ENCODE results near the gene GBP5.
A peak's percentile ranks its signal among the peaks of the same experiment; 100 is the strongest.
"Not testable (repeated sequence)": the region's sequence is repeated elsewhere in the genome, so short reads cannot be mapped to it uniquely, and the experiment has no call there.

GBP5 gene

DNA sequence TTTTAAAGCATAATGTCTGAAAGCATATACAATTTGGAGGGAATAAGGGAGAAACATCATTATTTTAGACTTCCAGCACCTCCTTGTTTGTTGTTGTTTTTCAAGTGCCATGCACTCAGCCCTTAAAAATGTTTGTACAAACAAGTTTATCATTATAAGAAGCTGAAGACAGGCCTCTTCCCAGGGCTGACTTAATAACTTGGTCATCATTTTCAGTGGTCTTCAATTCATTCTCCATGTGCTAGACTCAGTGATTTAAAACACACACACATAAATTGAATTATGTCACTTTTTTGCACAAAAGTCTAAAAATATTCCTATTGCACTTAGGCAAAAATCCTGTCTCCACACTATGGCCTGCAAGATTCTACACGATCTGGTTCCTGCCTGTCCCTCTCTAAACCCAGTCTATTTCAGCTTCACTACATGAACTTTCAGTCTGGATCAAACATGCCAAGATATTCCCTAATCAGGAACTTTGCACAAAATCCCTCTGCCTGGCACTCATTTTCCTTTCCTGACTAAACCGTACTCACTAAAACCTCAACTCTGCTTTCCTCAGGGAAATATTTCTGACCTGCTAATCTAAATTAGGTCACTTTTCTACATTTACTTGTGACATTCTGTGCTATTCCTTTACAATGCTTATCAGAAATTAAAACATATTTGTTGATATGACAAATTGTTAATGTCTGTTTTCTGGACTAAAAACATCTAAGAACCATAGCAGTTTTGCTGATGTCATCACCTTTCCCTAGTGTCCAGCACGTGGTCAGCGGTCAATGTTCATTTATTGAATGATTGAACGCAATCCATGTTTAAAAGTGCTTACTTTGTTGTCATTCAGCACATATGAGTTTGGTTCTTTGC, 14.8 kb upstream of the GBP5 start:
- 72% methylated on average over 5 of the region's 5 CpGs for WGBS
- no peak overlapping the region for H4K91ac ChIP-seq (ENCODE audit: low read length)
- H2BK15ac ChIP-seq (ENCODE audit: low read depth, poor library complexity, severe bottlenecking), result no peak overlapping the region
- H3K36me3 ChIP-seq (ENCODE audit: control insufficient read depth in 1 of 2, insufficient read depth in 2 of 2, low read depth in 1 of 2, low read length in 2 of 2), result no peaks in the 10 kb centered on the region
- H3K9ac ChIP-seq (ENCODE audit: low read length), result no peak overlapping the region
- H2BK12ac ChIP-seq (ENCODE audit: low read length in 2 of 2), result no peak overlapping the region
- no peak overlapping the region for H3K23ac ChIP-seq (ENCODE audit: low read length in 2 of 2)
- no peak overlapping the region for H3K14ac ChIP-seq (ENCODE audit: low read length in 2 of 2)
- H2AK5ac ChIP-seq (ENCODE audit: low read length, severe bottlenecking), result no peak overlapping the region
- H3K79me1 ChIP-seq (replicated peaks; ENCODE audit: low read length, poor library complexity, severe bottlenecking), result no peaks in the 10 kb centered on the region
- no peak overlapping the region for H3K4ac ChIP-seq (ENCODE audit: low read depth in 1 of 2, low read length in 2 of 2)
- H3K18ac ChIP-seq (ENCODE audit: low read depth in 1 of 2, low read length in 2 of 2), result no peak overlapping the region
- no peak overlapping the region for H2AFZ ChIP-seq (ENCODE audit: low read depth, low read length)
- no peaks in the 10 kb centered on the region for H3K4me1 ChIP-seq (ENCODE audit: control insufficient read depth, insufficient read depth, low read depth, low read length)
- H4K8ac ChIP-seq (ENCODE audit: low read length), result no peak overlapping the region
- no peak overlapping the region for H2BK5ac ChIP-seq (ENCODE audit: low read depth, low read length, poor library complexity, severe bottlenecking)
- no peaks in the 10 kb centered on the region for H3K27me3 ChIP-seq (ENCODE audit: control insufficient read depth in 1 of 2, insufficient read depth in 1 of 2, low read length in 2 of 2)
- no peak overlapping the region for H3K4me2 ChIP-seq (ENCODE audit: low read length, poor library complexity, severe bottlenecking)
- no peak overlapping the region for H3K27ac ChIP-seq (ENCODE audit: low read length, poor library complexity, severe bottlenecking)
- no peak overlapping the region for H2BK120ac ChIP-seq (ENCODE audit: low read depth, low read length)
- H3K9me3 ChIP-seq (ENCODE audit: control insufficient read depth, low read length), result no peaks in the 10 kb centered on the region
- no peak overlapping the region for H3K4me3 ChIP-seq (ENCODE audit: insufficient read depth in 1 of 2, low read depth in 1 of 2, low read length in 2 of 2)
- no peak for DNase-seq

DNA sequence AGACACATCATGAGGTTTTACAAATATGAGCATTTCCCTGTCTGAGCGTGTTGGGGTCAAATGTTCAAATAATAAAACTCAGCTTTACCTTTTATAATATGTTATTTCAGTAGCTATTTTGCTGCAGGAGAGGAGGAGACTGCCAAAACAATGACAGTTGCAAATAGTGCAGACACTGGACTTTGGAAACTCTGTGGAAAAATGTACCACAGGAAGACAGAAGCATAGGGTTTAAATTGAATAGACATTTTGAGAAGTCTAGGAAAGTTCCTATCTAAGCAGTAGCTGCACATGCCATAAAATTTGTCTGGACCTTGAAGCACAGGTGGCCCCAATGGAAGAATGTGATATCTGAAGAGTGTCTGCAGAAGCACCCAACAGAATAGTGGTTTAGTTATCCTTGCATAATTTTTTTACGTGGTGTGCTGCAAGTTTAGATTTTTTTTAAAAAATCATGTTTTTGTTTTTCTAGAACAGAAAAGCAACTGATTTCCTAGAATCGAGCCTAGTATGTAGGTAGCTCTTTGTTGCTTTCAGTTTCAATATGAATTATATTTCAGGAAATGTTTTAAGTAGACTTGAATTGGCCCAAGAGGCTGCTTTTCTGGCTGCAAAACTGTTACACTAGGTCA, 14.0 kb upstream of the GBP5 start:
- Histone ChIP-seq H2BK120ac (ENCODE audit: low read depth, low read length) (no peak overlapping the region), H3K18ac (ENCODE audit: low read depth in 1 of 2, low read length in 2 of 2) (no peak overlapping the region), H3K27ac (ENCODE audit: low read length, poor library complexity, severe bottlenecking) (no peak overlapping the region), H2BK15ac (ENCODE audit: low read depth, poor library complexity, severe bottlenecking) (no peak overlapping the region), H3K36me3 (ENCODE audit: control insufficient read depth in 1 of 2, insufficient read depth in 2 of 2, low read depth in 1 of 2, low read length in 2 of 2) (no peaks in the 10 kb centered on the region), H3K27me3 (ENCODE audit: control insufficient read depth in 1 of 2, insufficient read depth in 1 of 2, low read length in 2 of 2) (no peaks in the 10 kb centered on the region), H3K4me1 (ENCODE audit: control insufficient read depth, insufficient read depth, low read depth, low read length) (no peaks in the 10 kb centered on the region), H3K4me2 (ENCODE audit: low read length, poor library complexity, severe bottlenecking) (no peak overlapping the region), H3K9ac (ENCODE audit: low read length) (no peak overlapping the region), H4K8ac (ENCODE audit: low read length) (no peak overlapping the region), H2BK12ac (ENCODE audit: low read length in 2 of 2) (no peak overlapping the region), H3K4me3 (ENCODE audit: insufficient read depth in 1 of 2, low read depth in 1 of 2, low read length in 2 of 2) (peak overlapping the region in 1 of 2 experiments; percentile 4), H2BK5ac (ENCODE audit: low read depth, low read length, poor library complexity, severe bottlenecking) (no peak overlapping the region), H3K14ac (ENCODE audit: low read length in 2 of 2) (no peak overlapping the region), H2AK5ac (ENCODE audit: low read length, severe bottlenecking) (no peak overlapping the region), H3K23ac (ENCODE audit: low read length in 2 of 2) (no peak overlapping the region), H2AFZ (ENCODE audit: low read depth, low read length) (no peak overlapping the region), H4K91ac (ENCODE audit: low read length) (no peak overlapping the region), H3K4ac (ENCODE audit: low read depth in 1 of 2, low read length in 2 of 2) (no peak overlapping the region), H3K79me1 (replicated peaks; ENCODE audit: low read length, poor library complexity, severe bottlenecking) (no peaks in the 10 kb centered on the region), H3K9me3 (ENCODE audit: control insufficient read depth, low read length) (no peaks in the 10 kb centered on the region)
- no peak for DNase-seq
- 88% methylated on average over 2 of the region's 3 CpGs for WGBS

DNA sequence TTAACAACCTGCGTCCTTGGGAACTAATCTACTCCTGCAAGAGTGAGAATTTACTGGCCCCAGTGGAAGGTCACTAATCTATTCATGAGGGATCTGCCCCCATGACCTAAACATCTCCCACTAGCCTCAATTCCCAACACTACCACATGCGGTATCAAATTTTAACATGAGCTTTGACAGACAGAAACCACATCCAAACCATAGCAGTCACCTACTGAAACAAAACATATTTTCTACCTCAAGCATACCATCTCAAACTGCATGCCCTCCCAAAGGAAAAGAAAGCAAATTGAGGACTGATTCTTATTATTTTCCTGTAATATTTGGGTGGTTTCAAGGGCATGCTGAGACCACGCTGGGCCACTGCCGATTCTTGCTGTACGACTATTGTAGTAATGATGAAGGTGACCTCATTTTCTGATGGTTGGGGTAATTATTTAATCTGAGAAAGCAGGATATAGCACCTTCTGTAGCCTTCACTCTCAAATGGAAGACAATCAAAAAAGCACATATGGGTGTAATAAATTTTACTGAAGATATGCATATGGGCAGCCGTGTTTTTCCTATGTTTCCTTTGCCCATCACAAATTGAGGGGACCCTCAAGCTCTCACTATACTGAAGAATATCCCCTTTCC, 13.2 kb upstream of the GBP5 start:
- no peak overlapping the region for H3K23ac ChIP-seq (ENCODE audit: low read length in 2 of 2)

DNA sequence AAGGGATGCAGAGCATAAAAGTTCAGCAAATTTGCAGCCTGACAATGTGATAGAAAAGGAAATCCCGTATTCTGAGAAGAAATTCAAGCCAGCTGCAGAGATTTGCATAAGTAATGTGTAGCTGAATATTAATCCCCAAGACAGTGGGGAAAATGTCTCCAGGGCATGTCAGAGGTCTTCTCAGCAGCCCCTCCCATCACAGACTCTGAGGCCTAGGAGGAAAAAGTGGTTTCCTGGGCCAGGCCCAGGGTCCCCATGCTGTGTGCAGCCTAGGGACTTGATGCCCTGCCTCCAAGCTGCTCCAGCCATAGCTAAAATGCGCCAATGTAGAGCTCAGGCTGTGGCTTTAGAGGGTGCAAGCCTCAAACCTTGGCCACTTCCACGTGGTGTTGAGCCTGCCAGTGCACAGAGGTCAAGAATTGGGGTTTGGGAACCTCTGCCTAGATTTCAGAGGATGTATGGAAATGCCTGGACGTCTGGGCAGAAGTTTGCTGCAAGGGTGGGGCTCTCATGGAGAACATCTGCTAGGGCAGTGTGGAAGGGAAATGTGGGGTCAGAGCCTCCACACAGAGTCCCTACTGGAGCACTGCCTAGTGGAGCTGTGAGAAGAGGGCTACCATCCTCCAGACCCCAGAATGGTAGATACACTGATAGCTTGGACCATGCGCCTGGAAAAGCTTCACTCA, 11.6 kb upstream of the GBP5 start:
- DNase-seq; H2BK12ac ChIP-seq (ENCODE audit: low read length in 2 of 2): not testable (repeated sequence)

More for the DNA sequence above, 13.2 kb upstream of the GBP5 start:
- Histone ChIP-seq H2BK5ac (ENCODE audit: low read depth, low read length, poor library complexity, severe bottlenecking) (no peak overlapping the region), H3K9ac (ENCODE audit: low read length) (no peak overlapping the region), H3K27me3 (ENCODE audit: control insufficient read depth in 1 of 2, insufficient read depth in 1 of 2, low read length in 2 of 2) (no peaks in the 10 kb centered on the region), H2BK15ac (ENCODE audit: low read depth, poor library complexity, severe bottlenecking) (no peak overlapping the region), H2BK120ac (ENCODE audit: low read depth, low read length) (no peak overlapping the region), H2AK5ac (ENCODE audit: low read length, severe bottlenecking) (no peak overlapping the region), H3K79me1 (replicated peaks; ENCODE audit: low read length, poor library complexity, severe bottlenecking) (no peaks in the 10 kb centered on the region), H4K8ac (ENCODE audit: low read length) (no peak overlapping the region), H3K36me3 (ENCODE audit: control insufficient read depth in 1 of 2, insufficient read depth in 2 of 2, low read depth in 1 of 2, low read length in 2 of 2) (no peaks in the 10 kb centered on the region), H3K4ac (ENCODE audit: low read depth in 1 of 2, low read length in 2 of 2) (no peak overlapping the region), H3K4me2 (ENCODE audit: low read length, poor library complexity, severe bottlenecking) (no peak overlapping the region), H3K18ac (ENCODE audit: low read depth in 1 of 2, low read length in 2 of 2) (no peak overlapping the region), H3K4me3 (ENCODE audit: insufficient read depth in 1 of 2, low read depth in 1 of 2, low read length in 2 of 2) (no peak overlapping the region), H3K9me3 (ENCODE audit: control insufficient read depth, low read length) (no peaks in the 10 kb centered on the region), H3K4me1 (ENCODE audit: control insufficient read depth, insufficient read depth, low read depth, low read length) (no peaks in the 10 kb centered on the region), H2BK12ac (ENCODE audit: low read length in 2 of 2) (no peak overlapping the region), H3K27ac (ENCODE audit: low read length, poor library complexity, severe bottlenecking) (no peak overlapping the region), H3K14ac (ENCODE audit: low read length in 2 of 2) (no peak overlapping the region), H4K91ac (ENCODE audit: low read length) (no peak overlapping the region), H2AFZ (ENCODE audit: low read depth, low read length) (no peak overlapping the region)
- 91% methylated on average over 6 of the region's 6 CpGs for WGBS
- no peak for DNase-seq

More for the DNA sequence above, 11.6 kb upstream of the GBP5 start:
- H3K4ac ChIP-seq (ENCODE audit: low read depth in 1 of 2, low read length in 2 of 2); H3K4me1 ChIP-seq (ENCODE audit: control insufficient read depth, insufficient read depth, low read depth, low read length); H2BK15ac ChIP-seq (ENCODE audit: low read depth, poor library complexity, severe bottlenecking); H3K4me2 ChIP-seq (ENCODE audit: low read length, poor library complexity, severe bottlenecking); H3K9me3 ChIP-seq (ENCODE audit: control insufficient read depth, low read length); H2AK5ac ChIP-seq (ENCODE audit: low read length, severe bottlenecking); H3K14ac ChIP-seq (ENCODE audit: low read length in 2 of 2); H3K9ac ChIP-seq (ENCODE audit: low read length); H2BK120ac ChIP-seq (ENCODE audit: low read depth, low read length); H3K23ac ChIP-seq (ENCODE audit: low read length in 2 of 2); H4K8ac ChIP-seq (ENCODE audit: low read length); H3K27ac ChIP-seq (ENCODE audit: low read length, poor library complexity, severe bottlenecking); H4K91ac ChIP-seq (ENCODE audit: low read length); H3K79me1 ChIP-seq (replicated peaks; ENCODE audit: low read length, poor library complexity, severe bottlenecking); H2BK5ac ChIP-seq (ENCODE audit: low read depth, low read length, poor library complexity, severe bottlenecking); H3K27me3 ChIP-seq (ENCODE audit: control insufficient read depth in 1 of 2, insufficient read depth in 1 of 2, low read length in 2 of 2); H2AFZ ChIP-seq (ENCODE audit: low read depth, low read length); H3K4me3 ChIP-seq (ENCODE audit: insufficient read depth in 1 of 2, low read depth in 1 of 2, low read length in 2 of 2); H3K36me3 ChIP-seq (ENCODE audit: control insufficient read depth in 1 of 2, insufficient read depth in 2 of 2, low read depth in 1 of 2, low read length in 2 of 2); H3K18ac ChIP-seq (ENCODE audit: low read depth in 1 of 2, low read length in 2 of 2): not testable (repeated sequence)
- whole genome bisulfite sequencing, result 64% methylated on average over 5 of the region's 5 CpGs

Data from mesenchymal stem cell (in vitro differentiated cells and primary cell).